Keratinocyte (primary cell): ENCODE data around the gene SUGCT. TPM values are rescaled to one million over a fixed set of nuclear protein-coding genes. Genes with fewer than 3 reads are reported as not detected.

Source experiments
- DNase-seq: peaks from one replicate; pipeline ENCODE4 v3.0.0-alpha.2; 2011; ENCODE audit warnings: low read depth, missing footprints, low spot score
- FAIRE-seq: peaks from 2 replicates; lab custom pipeline; 2011; peaks lifted over from hg19 to GRCh38; lab: Jason Lieb, UNC
- H2AFZ ChIP-seq: 2 replicates; pipeline ENCODE4 v1.6.0; 2012; ENCODE audit warnings: low read length, control low read depth, inconsistent platforms; ENCODE audit not compliant: control insufficient read depth
- H3K27ac ChIP-seq: 2 replicates; pipeline ENCODE4 v1.5.1; 2011; ENCODE audit warnings: low read length; ENCODE audit not compliant: control insufficient read depth, insufficient read depth
- H3K27me3 ChIP-seq: 3 replicates; pipeline ENCODE4 v1.6.0; 2011; ENCODE audit warnings: low read length; ENCODE audit not compliant: control insufficient read depth, insufficient read depth; ENCODE audit errors: extremely low read depth
- H3K36me3 ChIP-seq, 2 experiments: 2 replicates in 1 of 2; 3 replicates in 1 of 2; pipeline ENCODE4 v1.5.1; 2011; ENCODE audit warnings: low read length in 2 of 2, mild to moderate bottlenecking in 1 of 2; ENCODE audit not compliant: control insufficient read depth in 2 of 2, insufficient read depth in 2 of 2; ENCODE audit errors: extremely low read depth in 1 of 2
- H3K4me1 ChIP-seq: 3 replicates; pipeline ENCODE4 v1.5.1; 2011; ENCODE audit warnings: low read length; ENCODE audit not compliant: control insufficient read depth, insufficient read depth; ENCODE audit errors: extremely low read depth
- H3K4me2 ChIP-seq: 3 replicates; pipeline ENCODE4 v1.6.0; 2011; ENCODE audit warnings: low read depth, low read length; ENCODE audit not compliant: control insufficient read depth, insufficient read depth; ENCODE audit errors: extremely low read depth
- H3K4me3 ChIP-seq, 3 experiments: fragments of 200-600 bp in 1 of 3; sonication (generic) in 1 of 3; 2 replicates in 2 of 3; 3 replicates in 1 of 3; pipeline ENCODE4 v1.5.1; 2011 to 2016; ENCODE audit warnings: low read length in 3 of 3, mild to moderate bottlenecking in 3 of 3, control low read depth in 2 of 3, inconsistent platforms in 1 of 3, low read depth in 1 of 3, mixed read lengths in 1 of 3, mixed run types in 1 of 3, moderate library complexity in 1 of 3; ENCODE audit not compliant: control insufficient read depth in 2 of 3, insufficient read depth in 2 of 3; ENCODE audit errors: extremely low read depth in 1 of 3
- H3K79me2 ChIP-seq: 2 replicates; pipeline ENCODE4 v1.6.0; 2012; ENCODE audit warnings: low read length; ENCODE audit not compliant: control insufficient read depth, insufficient read depth
- H3K9ac ChIP-seq: 3 replicates; pipeline ENCODE4 v1.6.0; 2011; ENCODE audit warnings: low read length; ENCODE audit not compliant: control insufficient read depth, insufficient read depth; ENCODE audit errors: extremely low read depth
- H3K9me1 ChIP-seq: 3 replicates; pipeline ENCODE4 v1.6.0; 2011; ENCODE audit warnings: low read length; ENCODE audit not compliant: control insufficient read depth, insufficient read depth; ENCODE audit errors: extremely low read depth
- H3K9me3 ChIP-seq: 2 replicates; pipeline ENCODE4 v1.5.1; 2012; ENCODE audit warnings: low read depth, low read length; ENCODE audit not compliant: control insufficient read depth
- H4K20me1 ChIP-seq: 3 replicates; pipeline ENCODE4 v1.6.0; 2011; ENCODE audit warnings: low read length; ENCODE audit not compliant: control insufficient read depth, insufficient read depth; ENCODE audit errors: extremely low read depth
- CTCF ChIP-seq, 3 experiments: IDR thresholded peaks in 1 of 3; conservative IDR thresholded peaks in 1 of 3; optimal IDR thresholded peaks in 1 of 3; 2 replicates in 2 of 3; 3 replicates in 1 of 3; pipeline versions ENCODE3 to v1.5.1; 2011; ENCODE audit warnings: low read length in 3 of 3, mild to moderate bottlenecking in 3 of 3, moderate library complexity in 2 of 3, control low read depth in 1 of 3, inconsistent platforms in 1 of 3; ENCODE audit not compliant: insufficient read depth in 2 of 3; ENCODE audit errors: extremely low read depth in 1 of 3
- EZH2 ChIP-seq: IDR thresholded peaks from one replicate; pipeline ENCODE4 v1.6.1; 2012; ENCODE audit warnings: inconsistent platforms, mild to moderate bottlenecking, low read length, moderate library complexity
- dilution Hi-C: fragments of 300-500 bp; cut with MboI; formaldehyde crosslinking; loops from one replicate; pipeline ENCODE4 v1.7.0; 2020; ENCODE audit warnings: low sequenced_read_pairs; ENCODE audit not compliant: extremely low pct_ligation_motif_present
- polyA plus RNA-seq, 5 experiments: library from polyadenylated mRNA; depleted of rRNA in 3 of 5; stranded (reverse) in 3 of 5; stranded (forward) in 1 of 5; unstranded in 1 of 5; fragments of >200 nt; gene quantifications; 1 replicate in 1 of 5; 2 replicates in 3 of 5; 3 replicates in 1 of 5; pipeline versions ENCODE4 v1.2.1 to v1.2.3, GENCODE V29; 2011 to 2012; ENCODE audit warnings: missing spikeins in 2 of 5, low read depth in 1 of 5, low replicate concordance in 1 of 5

Gene SUGCT
- polyA plus RNA-seq, 1 donor (not counting 4 experiments of a cell fraction or from before 2014, with no cell fraction given): 134 TPM

DNA sequence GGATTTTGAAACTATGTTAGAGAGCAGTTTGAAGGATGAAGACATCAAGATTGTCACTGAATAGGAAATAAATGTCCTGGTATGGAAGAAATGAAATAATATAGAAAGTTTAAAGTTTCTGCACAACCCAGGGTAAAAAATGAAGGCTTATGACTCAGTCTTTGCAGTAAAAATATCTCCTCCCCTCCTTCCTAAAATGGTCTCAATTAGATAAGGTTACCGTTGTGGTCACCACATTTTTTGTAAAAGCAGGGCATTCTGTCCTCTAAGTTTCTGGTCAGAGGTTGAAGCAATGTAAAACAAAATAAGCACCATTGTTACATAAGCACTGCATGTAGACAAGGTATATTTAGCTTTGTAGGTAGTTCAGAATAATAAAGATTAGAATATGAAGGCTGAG, 403.5 kb downstream of the SUGCT start:
- FAIRE-seq (no peak), DNase-seq (no peak)
- no peak overlapping the region for H3K9ac ChIP-seq
- no peak overlapping the region for H3K4me2 ChIP-seq
- dilution Hi-C loops: no loop called here
- H3K4me3 ChIP-seq: no peak overlapping the region
- no peaks in the 10 kb centered on the region for H3K9me1 ChIP-seq
- no peaks in the 10 kb centered on the region for H3K4me1 ChIP-seq
- no peak overlapping the region for H3K27ac ChIP-seq
- H3K79me2 ChIP-seq: no peaks in the 10 kb centered on the region
- no peaks in the 10 kb centered on the region for H3K27me3 ChIP-seq
- TF ChIP-seq EZH2 (no peak), CTCF (optimal IDR thresholded peaks at IDR 0.05 in 1 of 3, IDR thresholded peaks at IDR 0.05 in 1 of 3, conservative IDR thresholded peaks at IDR 0.05 in 1 of 3; ENCODE audit: extremely low read depth in 1 of 3, insufficient read depth in 2 of 3, low read length in 3 of 3) (no peak)
- no peaks in the 10 kb centered on the region for H3K9me3 ChIP-seq
- no peaks in the 10 kb centered on the region for H3K36me3 ChIP-seq
- H4K20me1 ChIP-seq: no peaks in the 10 kb centered on the region
- no peak overlapping the region for H2AFZ ChIP-seq

GRCh38 chr7:40541336-40541735, 406.5 kb downstream of the SUGCT start:
- Histone ChIP-seq H3K27me3 (no peaks in the 10 kb centered on the region), H3K9ac (no peak overlapping the region), H3K79me2 (no peaks in the 10 kb centered on the region), H3K4me2 (no peak overlapping the region), H3K36me3 (no peaks in the 10 kb centered on the region), H3K9me1 (no peaks in the 10 kb centered on the region), H3K4me3 (no peak overlapping the region), H2AFZ (no peak overlapping the region), H3K27ac (no peak overlapping the region), H4K20me1 (no peaks in the 10 kb centered on the region), H3K9me3 (no peaks in the 10 kb centered on the region), H3K4me1 (no peaks in the 10 kb centered on the region)
- dilution Hi-C loops: no loop called here
- FAIRE-seq: no peak
- TF ChIP-seq EZH2: no peak
- TF ChIP-seq CTCF (optimal IDR thresholded peaks at IDR 0.05 in 1 of 3, IDR thresholded peaks at IDR 0.05 in 1 of 3, conservative IDR thresholded peaks at IDR 0.05 in 1 of 3; ENCODE audit: extremely low read depth in 1 of 3, insufficient read depth in 2 of 3, low read length in 3 of 3): no peak
- DNase-seq: no peak
